Stimulated activated naive CD4-positive, alpha-beta T cell (primary cell): ENCODE data around the gene YBEY.
"Not testable (repeated sequence)": the region's sequence is repeated elsewhere in the genome, so short reads cannot be mapped to it uniquely, and the experiment has no call there.

Source experiments
- DNase-seq, 6 experiments: peaks; one replicate each; lab custom pipeline; 2025; lab: John Stamatoyannopoulos, UW

YBEY gene, protein sequence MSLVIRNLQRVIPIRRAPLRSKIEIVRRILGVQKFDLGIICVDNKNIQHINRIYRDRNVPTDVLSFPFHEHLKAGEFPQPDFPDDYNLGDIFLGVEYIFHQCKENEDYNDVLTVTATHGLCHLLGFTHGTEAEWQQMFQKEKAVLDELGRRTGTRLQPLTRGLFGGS

GRCh38 chr21:46285761-46286647, at the start of gene YBEY:
Gene YBEY (plus strand): TSS chr21:46286342. CDS start chr21:46286914, 572 bp downstream.
- DNase-seq, result peak; percentile 60 to 82 (median 74)

GRCh38 chr21:46237474-46237873, 48.7 kb upstream of the YBEY start:
- DNase-seq, result no peak

GRCh38 chr21:46239817-46240325, 46.3 kb upstream of the YBEY start:
- no peak for DNase-seq

DNA sequence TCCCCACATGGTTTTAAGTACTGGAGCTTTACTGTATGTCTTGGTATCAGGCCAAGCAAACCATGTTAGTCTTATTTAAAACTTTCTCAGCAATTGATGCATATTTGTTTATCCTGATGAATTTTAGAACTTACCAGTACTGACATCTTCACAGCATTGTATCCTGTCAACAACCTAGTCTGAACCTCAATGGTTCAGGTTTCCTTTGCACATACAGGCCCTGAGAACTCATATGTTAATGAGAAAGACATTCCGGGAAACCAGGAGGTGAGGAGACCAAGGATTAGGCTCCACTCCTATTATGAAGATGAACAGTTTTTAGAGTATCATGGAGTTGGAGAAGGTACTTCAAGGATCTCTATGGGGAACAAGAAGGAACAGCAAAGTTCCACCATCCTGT, 44.6 kb upstream of the YBEY start:
- not testable (repeated sequence) for DNase-seq

GRCh38 chr21:46243325-46243724, 42.8 kb upstream of the YBEY start:
- no peak for DNase-seq

GRCh38 chr21:46243960-46244361, 42.2 kb upstream of the YBEY start:
- DNase-seq, result no peak

DNA sequence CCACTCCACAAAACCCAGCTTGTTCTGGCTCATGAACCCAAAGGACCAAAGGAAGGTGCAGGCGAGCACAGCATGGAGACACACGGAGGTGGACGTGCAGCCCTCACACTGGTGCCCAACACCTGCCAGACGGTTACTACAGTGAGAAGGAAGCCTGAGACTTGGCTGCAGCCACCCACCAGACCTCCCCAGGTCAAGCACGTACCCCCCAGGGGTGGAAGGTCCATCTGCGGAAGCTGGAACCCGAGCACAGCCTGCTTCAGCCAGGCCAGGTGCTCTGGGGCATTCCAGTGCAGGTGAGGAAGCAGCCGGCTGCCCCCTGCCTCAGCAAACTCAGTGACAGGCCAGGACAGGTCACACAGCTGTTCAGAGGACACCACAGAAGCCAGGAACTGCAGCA, 41.5 kb upstream of the YBEY start:
- no peak for DNase-seq

- no peak for DNase-seq
These were observed 40.8 kb upstream of the YBEY start for GRCh38 chr21:46245213-46245915.

DNA sequence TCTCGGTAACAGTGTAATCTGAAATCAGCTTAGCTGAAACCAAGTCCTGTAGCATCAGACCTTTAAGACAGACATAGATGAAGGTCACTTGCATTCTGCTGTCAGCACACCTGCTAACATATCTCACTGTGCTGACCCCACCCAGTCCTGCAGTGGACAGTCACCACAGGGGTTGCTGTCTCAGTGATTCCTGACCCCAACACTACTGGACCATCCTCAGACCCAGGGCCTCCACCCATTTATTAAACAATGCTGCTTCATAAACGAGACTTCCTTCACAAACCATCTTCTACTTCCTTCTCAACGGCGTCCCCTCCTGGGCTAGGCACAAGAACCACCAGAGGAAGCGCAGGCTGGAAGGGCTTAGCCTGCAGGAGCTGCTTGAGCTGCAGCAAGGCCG, 39.8 kb upstream of the YBEY start:
- DNase-seq, result no peak

GRCh38 chr21:46247699-46248421, 38.3 kb upstream of the YBEY start:
- no peak for DNase-seq

DNA sequence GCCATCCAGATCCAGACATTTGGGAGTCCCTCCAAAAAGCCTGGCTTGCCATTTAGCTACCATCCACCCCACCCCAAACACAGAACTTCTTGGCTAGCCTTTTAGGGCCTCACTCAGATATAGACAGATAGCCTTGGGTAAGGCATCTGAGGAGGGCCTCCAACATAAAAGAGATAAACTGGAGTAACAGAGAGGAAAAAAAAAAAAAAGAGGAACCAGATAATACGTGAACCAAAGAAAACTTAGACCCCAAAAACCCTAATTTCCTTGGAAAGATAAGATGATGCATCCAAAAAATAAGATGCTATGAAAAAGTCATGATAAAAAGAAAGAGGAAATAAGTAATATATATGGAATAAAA, 37.7 kb upstream of the YBEY start:
- no peak for DNase-seq

GRCh38 chr21:46248827-46249226, 37.3 kb upstream of the YBEY start:
- no peak for DNase-seq

DNA sequence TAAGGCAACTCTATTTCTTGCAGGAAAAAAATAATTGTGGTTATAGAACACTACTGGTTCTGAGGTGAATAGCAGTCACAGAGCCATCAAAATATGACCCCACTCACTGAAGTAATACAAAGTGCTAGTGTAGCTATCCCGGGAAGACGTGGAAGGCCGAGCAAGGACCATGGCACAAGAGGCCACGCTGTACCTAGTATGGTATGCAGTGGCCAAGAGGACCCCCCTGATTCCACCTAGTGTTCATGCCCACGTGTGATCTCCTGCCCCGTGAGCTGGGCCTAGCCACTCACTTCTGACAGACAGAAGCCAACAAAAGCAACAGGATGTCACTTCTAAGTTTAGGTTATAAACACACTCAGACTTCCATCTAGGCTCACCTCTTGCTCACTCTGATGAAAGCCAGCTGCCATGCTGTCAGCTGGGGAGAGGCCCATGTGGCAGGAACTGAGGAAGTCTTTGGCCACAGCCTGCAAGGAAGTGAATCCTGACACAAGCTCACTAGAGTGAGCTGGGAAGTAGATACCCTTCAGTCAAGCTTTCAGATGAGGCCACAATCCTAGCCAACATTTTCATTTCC, 35.9 kb upstream of the YBEY start:
- no peak for DNase-seq

GRCh38 chr21:46252840-46253239, 33.3 kb upstream of the YBEY start:
- no peak for DNase-seq

- DNase-seq, result peak in 2 of 6 experiments; percentile 20 to 39
These were observed 32.5 kb upstream of the YBEY start for GRCh38 chr21:46253610-46254124.

- DNase-seq, result no peak
These were observed 31.8 kb upstream of the YBEY start for GRCh38 chr21:46254208-46254975.

DNA sequence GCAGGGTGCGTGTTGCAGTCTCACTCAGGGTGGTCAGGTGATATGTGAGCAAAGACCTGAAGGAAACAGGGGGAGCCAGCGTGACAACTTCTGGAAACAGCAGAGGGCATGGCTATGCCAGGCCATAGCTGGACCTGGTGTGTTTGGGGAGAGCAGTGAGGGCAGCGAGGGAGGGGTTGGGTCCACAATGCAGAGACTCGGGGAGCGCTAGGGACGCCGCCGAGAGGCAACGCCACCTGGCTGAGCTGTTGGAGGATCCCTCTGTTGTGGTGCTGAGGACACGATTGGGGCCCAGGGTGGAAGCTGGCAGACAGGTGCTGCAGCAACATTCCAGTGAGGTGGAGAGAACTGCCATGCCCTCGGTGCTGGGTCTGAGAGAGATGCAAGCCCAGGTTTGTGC, 31.0 kb upstream of the YBEY start:
- no peak for DNase-seq

GRCh38 chr21:46255758-46256337, 30.3 kb upstream of the YBEY start:
- no peak for DNase-seq

DNA sequence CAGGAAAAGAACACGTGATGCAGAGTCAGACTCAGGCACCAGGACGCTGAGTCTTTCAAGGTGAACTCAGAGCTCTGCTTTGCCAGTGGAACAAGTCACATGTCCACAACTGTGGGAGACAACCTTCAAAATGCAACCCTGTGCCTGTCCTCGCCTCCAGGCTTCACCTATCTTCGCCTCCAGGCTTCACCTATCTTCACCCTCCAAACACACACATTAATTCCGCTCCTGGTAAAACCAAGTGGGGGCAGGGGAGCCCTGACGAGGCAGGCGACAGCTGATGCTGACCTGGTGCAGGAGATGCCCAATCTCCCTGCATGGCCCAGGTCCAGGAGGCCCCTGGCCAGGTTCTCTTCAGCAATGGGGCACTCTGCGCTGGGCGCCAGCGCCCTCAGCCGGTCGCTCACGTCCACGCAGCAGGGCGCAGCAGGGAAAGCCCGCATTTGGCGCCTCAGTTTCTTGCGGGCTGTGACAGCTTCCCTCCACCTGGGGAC, 29.6 kb upstream of the YBEY start:
- DNase-seq, result no peak

DNA sequence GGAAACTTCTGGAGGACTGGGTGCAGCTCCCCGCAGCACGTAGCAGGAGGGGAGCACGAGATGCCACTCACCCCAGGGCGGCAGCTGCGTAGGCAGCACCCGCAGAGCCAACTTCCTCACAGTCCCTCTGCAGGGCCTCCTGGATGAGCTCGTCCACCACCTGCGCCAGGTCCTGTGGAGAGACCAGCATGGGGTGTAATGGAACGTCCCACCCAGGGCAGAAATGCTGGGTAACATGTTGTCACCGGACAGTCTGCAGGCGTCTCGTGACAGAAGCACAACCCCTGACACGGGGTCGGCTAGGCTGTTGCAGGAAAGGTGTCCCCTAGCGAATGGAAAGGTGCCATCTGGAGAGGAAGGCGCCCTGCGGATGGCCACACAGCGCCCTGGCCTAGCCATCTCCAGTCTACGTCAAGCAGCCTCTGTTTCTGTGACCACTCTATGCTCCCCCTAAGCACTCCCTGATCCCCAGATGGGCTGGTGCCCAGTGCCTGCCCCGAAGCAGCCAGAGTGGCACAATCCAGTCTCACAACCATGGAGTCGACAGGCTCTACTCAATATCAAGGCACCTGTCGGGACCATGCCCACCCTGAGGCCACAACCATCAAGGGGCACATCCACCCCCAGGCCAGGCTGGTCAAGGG, 22.0 kb upstream of the YBEY start:
- no peak for DNase-seq
